SK-MEL-5 (cell line): ENCODE measurements around the gene RNF222. TPM values are rescaled to one million over a fixed set of nuclear protein-coding genes. Genes with fewer than 3 reads are reported as not detected.
"Not testable (repeated sequence)": the region's sequence is repeated elsewhere in the genome, so short reads cannot be mapped to it uniquely, and the experiment has no call there.

Experiments
- DNase-seq: peaks from one replicate; pipeline ENCODE4 v3.0.0-alpha.2; 2016; ENCODE audit warnings: low read depth, low spot score
- in situ Hi-C: cut with HindIII; loops from 2 replicates; pipeline ENCODE4 v1.10.0; 2016; ENCODE audit warnings: low sequenced_read_pairs, high pct_unique_total_duplicates, low pct_unique_long_range_greater_than_20kb
- total RNA-seq: library from RNA; depleted of rRNA; stranded (reverse); fragments of >200 nt; shearing (Covaris generic); gene quantifications from 2 replicates; pipeline ENCODE4 v1.2.3, GENCODE V29; 2014

The RNF222 gene
- total RNA-seq, 1 experiment from 2014 or later = not detected

DNA sequence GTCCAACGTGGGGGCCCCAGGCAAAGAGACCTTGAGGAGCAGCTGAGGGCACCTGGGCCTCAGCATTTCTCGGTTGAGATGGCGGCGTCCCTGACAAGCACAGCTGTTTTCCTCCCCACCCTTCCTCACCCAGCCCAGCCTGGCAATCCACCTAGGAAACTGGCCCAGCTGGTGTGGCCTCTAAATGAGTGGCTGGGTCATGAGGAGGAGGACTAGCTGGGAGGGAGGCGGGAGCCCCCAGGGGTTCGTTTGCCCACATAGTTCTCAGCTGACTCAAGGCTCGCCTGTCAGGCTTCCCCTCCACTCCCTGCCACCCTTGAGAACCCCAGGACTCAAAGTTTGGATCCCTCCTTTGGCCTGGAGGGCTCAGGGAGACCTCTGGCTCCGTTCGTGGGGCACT is 5.9 kb downstream of the RNF222 start:
- in situ Hi-C loops = no loop called here
- DNase-seq = no peak

DNA sequence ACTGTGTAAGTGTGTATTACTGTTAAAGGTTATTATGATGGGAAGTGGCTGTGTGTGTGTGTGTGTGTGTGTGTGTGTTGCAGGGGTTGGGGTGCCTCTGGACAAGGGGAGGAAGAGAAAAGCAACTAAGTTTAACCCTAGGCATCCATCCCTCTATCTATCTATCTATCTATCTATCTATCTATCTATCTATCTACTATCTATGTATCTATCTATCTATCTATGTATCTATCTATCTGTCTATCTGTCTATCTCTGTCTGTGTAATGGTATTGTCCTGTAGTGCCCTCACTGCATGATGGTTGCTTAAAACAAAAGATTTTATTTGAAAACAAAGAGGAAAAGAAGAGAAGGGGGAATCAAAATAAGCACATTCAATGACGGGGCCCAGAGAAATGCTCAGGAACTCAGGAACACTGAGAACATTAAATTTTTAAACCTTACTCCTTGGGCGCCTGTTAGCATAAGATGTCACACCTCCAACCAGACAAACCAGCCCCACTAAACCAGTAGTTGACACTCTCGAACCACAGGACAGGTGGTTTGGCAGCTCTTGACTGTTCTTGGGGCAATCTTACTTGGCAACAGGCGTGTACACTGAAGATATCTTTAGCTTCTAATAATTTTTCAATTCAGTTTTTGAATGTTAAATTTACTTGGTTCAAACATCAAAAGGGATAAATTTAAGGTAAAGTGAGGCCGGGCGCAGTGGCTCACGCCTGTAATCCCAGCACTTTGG is 9.5 kb downstream of the RNF222 start:
- in situ Hi-C loops = no loop called here
- no peak for DNase-seq

DNA sequence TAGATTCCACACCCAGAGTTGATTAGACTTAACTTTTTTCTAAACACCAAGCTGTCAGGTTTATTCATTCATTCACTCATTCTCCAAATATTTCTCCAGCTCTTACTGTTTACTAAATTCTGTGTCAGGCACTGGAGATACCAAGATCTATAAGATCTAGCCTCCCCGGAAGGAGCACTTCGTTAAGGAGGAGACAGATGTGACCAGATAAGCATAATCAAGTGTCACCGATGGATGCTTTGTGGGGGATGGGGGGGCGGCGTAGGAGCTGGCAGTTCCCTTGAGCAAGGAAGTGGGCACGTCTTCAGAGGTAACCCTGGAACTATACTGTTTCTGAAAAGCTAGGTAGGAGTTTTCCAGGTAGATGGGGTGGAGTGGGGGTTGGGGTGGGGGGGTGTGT is 10.8 kb downstream of the RNF222 start:
- no peak for DNase-seq
- in situ Hi-C loops = no loop called here

DNA sequence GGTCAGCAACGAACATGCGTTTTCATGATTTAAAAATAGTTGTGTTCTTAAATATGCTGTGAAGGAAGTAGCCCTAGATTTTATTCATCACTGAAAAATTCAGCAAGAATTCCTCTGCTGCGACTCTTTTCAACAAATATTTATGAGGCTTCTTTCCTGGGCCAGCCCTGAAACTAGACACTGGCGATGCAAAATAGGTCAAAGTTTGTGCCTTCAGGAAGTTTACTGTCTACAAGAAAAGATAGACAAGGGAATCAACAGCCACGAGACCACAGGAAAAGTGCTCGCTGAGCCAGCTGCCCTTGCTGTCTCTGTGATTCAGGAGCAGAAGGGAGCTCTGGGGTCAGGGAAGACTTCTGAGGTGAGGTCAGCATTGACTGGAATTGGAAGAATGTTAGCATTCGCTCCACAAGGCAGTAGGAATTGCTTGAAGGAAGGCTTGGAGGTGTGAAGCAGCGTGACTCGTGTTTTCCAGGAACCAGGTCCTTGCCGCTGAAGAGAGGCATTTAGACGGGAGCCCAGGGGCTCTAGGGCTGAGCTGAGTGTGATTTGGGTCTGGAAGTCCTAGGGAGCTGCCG is 12.7 kb downstream of the RNF222 start:
- DNase-seq = no peak
- in situ Hi-C loops = no loop called here

DNA sequence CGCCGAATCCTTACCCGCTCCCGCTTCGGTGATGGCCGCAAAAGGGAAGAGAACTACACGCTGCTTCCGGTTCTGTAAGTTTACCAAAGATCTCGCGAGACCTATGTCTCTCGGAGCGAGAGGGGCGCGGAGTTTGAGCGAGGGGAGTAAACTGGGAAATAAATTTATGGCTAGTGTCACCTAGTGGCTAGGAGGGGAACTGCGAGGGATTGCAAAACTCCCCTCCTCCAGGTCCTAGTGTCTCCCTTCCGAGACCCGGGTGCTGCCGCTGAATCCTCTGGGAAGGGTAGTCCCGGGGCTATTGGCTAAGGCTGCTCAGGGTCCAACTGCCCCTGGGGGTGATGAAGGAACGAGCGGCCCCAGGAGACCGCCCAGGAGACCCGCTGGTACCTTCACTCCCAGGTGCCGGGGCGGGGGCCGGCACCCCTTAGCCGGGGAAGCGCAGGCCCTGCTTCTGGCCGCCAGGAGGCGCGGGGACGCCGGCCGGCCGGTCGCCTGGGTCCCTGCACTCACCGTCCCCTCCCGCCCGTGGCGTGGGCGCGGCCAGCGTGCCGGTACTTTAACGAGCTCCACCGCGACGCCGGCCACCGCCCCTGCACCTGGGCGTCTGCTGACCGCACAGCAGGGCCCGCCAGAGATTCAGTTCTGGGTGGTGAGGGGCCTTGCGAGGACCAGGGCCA is 14.3 kb downstream of the RNF222 start, which contains the start of gene RPL26:
TSS of gene RPL26 (minus strand) at position 51 of the 680 bp plus-strand sequence. CDS start 883 bp downstream, outside the sequence.
- DNase-seq = peak; percentile 99
- in situ Hi-C loops = no loop called here

DNA sequence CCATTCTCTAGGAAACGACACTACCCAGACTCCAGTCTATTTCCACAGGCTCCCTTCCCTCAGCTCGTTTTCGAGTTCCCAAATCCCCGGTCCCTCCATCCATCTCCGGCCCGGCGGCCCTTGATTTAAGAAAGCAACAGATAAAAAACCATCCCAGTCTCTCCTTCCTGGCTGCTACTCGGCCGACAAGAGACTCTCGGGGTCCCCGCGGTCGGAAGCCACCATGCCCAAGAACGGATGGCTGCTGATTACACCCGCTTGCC is 14.8 kb downstream of the RNF222 start:
- DNase-seq = no peak
- in situ Hi-C loops = no loop called here

DNA sequence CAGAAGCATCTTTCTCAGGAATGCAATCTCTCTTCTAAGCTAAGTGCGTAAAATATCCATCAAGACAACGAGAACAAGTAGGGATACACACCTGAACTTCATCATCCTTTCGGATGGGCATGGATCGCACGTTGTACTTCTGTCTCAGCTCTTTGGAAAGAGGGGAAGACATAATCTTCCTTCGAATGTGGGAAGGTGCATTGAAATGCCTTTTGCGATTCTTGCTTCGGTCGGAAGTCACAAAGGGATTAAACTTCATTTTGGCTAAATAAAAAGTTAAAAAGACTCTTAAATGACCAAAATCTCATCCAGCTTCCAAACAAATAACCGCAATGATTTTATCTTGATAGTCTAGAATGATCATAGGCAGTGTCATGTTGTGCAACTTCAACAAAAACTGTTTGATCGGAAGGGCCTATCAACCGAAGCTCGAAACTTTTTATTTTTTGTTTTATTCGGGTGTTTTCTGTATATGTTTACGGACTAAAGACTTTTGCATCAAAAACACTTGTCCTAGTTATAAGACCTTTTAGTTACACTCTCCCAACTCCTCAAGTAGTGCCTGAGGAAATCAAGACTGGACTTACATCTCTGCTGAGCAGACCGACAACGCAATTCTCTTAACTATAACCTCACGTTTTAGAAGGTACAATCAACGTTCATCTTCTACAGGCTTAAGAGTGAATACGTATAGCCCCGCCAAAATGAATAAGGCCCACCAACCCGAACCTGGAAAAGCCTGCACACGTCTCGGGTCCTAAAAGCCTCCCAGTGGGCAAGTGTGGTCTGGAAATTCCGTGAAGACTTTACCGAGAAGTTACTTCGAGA is 15.4 kb downstream of the RNF222 start:
- in situ Hi-C loops = no loop called here
- DNase-seq = no peak

DNA sequence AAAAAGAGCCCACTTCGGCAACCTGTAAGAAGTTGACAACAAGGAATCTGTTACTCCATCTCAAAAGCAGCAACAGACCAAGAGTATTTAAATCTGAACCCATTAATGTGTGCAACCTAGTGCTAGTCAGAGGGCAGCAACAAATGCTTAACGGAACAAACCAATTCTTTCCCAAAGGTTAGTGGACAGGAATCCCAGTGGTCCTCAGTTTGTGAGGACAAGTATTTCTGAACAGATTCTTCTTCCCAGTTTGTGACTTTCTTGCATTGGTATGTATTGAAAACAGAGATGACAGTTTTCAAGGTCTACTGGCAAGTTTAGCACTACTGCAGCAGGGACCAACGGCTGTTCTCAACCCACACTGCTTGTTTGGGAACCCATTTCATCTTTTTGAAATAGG is 17.6 kb downstream of the RNF222 start:
- in situ Hi-C loops = no loop called here
- no peak for DNase-seq

DNA sequence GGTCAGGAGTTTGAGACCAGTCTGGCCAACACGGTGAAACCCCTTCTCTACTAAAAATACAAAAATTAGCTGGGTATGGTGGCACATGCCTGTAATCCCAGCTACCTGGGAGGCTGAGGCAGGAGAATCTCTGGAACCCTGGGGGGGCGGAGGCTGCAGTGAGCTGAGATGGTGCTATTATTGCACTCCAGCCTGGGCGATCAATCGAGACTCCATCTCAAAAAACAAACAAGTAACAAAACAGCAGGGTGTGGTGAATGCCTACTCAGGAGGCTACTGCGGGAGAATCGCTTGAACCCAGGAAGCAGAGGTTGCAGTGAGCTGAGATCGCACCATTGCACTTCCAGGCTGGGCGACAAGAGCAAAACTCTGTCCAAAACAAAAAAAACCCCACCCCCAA is 19.5 kb downstream of the RNF222 start:
- DNase-seq, in situ Hi-C loops: not testable (repeated sequence)

DNA sequence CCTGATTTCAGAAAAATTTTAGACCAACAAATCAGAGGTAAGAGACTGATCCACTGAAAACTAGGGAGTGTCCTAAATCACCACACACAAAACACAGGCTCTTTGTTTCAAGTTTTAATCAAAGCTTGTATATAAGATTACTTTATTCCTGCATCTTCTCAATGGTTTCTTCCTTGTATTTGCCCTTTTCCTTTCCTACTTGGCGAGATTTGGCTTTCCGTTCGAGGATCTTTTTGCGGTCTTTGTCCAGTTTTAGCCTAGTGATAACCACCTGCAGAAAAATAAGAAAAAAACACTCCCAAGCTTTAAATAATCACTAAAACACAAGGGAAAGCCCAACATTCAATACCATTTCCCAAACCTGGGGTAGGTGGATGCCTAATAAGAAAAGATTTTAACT is 20.2 kb downstream of the RNF222 start:
- no peak for DNase-seq
- in situ Hi-C loops = no loop called here

DNA sequence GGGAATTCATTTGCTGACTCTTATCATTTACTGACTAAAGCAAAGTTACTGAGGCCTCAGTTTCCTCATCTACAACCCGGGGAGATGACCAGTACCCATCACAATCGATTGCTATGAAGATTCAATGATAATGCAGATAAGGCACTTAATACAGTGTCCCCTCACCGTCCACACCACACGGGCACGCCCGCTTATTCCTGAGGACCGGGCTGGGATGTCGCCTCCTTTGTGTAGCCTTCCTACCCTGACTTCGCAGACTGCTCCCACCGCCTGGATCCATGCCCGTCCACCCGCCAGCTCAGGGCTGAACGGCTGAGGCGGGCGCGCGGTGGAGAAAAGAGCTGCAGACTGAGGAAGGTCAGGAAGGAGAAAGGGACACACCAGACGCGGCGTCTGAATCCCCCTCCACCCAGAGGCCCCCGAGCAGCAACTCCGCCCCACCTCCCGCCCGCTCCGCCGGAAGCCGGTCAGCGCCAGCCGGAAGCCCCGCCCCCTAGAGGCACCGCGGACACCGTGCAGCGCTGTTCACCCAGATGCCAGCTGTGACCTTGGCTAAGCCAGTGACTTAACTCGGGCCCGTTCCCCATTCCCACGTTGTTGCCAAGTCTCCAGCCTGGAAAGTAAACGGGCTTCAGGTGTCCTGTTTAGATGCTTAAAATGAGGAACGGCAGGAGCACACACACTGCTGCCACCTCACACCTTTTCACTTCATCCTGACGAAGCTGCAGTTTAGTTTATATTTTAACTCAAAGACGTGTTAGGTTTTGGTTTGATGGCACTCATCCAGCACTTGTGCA is 21.2 kb downstream of the RNF222 start, which contains the start of gene KRABD2:
TSS of gene KRABD2 (minus strand) at position 434 of the 797 bp plus-strand sequence.
- in situ Hi-C loops = no loop called here
- peak; percentile 91 for DNase-seq

DNA sequence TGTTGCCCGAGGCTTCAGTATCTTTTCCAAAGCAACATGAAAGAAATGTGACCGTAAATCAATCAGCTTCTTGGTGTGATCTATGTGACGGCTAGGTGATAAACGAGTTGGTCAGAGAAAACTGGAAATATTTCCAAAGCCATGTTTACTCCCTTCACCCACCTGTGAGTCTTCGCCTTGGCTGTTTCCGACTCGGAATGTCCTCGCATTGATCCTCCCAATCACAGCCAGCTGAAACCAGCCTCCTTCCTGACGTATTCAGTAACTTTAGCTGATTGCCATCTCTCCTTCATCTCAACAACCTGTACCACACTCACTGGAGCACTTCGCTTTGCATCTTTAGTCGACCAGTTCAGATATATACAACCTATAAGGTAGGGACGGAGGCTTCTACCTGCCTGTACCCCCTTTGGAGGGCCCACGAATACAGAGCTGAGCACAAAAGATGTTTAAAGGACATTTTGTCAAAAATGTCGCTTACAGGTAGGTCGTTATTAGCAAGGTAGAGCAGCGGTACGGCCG is 21.8 kb downstream of the RNF222 start:
- in situ Hi-C loops = no loop called here
- no peak for DNase-seq

DNA sequence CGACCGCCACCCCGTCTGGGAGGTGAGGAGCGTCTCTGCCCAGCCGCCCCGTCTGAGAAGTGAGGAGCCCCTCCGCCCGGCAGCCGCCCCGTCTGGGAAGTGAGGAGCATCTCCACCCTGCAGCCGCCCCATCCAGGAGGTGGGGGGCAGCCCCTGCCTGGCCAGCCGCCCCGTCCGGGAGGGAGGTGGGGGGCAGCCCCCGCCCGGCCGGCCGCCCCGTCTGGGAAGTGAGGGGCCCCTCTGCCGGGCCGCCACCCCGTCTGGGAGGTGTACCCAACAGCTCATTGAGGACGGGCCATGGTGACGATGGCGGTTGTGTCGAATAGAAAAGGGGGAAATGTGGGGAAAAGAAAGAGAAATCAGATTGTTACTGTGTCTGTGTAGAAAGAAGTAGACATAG is 23.8 kb downstream of the RNF222 start:
- DNase-seq, in situ Hi-C loops: not testable (repeated sequence)

DNA sequence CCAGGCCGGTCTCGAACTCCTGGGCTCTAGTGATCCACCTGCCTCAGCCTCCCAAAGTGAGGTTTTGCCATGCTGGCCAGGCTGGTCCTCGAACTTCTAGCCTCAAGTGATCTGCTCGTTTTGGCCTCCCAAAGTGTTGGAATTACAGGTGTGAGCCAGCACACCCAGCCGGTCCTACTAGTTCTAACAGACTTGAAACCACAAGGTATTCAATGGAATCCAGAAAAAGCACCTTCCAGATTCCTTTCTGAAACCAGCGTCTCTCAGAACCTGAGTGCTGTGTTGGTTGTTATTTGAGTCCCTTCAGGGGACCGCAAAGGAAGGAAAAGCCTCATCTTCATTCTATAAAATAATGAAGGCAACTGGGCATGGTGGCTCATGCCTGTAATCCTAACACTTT is 25.2 kb downstream of the RNF222 start:
- in situ Hi-C loops = no loop called here
- DNase-seq = no peak

DNA sequence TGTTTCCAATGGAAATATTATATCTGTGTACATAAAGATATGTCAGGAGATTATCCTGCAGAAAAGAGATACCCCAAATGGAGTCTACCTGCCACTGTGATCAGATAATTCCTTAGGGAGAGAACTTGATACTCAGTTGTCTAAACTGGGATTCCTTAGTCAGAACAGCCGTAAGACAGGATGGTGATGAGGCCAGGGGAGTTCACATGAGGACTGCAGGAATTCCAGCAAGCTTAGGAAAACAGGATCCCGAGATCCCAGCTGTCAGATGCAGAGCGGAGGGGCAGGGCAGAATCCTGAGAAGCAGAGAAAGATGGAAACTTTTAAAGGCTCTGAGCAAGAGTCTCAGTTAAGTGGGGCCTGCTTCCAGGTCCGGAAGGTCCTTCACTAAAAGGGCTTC is 25.8 kb downstream of the RNF222 start:
- in situ Hi-C loops = no loop called here
- no peak for DNase-seq

DNA sequence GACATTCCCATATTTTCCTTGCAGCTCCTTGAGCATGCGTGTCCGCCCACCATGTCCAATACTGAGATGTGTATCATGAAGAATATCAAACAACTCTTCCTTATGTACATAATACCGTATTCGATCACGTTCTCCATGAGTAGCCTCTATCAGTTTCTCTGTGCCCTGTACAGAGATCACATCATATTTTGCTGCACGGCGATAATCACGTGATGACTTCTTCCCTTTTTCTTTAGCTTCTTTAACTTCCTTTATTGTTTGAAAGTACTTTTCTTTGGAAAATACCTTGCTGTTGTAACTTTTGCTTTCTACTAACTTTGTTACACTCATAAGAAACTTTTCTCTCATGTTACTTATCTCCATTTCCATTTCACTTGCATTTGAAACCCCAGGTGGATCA is 27.7 kb downstream of the RNF222 start:
- in situ Hi-C loops = no loop called here
- DNase-seq = no peak

DNA sequence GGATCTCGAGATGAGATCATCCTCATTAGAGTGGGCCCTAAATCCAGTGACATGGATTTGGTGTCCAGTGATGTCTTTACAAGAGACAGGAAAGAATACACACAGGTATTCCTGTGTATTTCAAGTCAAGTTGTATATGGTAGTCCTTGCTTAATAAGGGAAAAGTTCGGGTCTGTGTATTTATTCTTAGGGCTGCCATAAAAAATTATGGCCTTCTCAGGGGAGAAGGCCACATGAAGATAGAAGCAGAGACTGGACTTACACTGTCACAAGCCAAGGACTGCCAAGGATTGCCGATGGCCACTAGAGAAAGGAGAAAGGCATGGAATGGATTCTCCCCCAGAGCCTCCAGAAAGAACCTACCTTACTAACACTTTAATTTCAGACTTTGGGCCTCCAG is 29.4 kb downstream of the RNF222 start:
- in situ Hi-C loops = no loop called here
- DNase-seq = no peak
